HEK293 (cell line): ENCODE measurements around the gene ALDH16A1.

ENCODE experiments used
- ZNF777 ChIP-seq: fragments of 450-650 bp; formaldehyde crosslinking; IDR thresholded peaks from 2 replicates; pipeline ENCODE4 v1.5.1; 2017; ENCODE audit warnings: missing biosample characterization, missing genetic modification characterization, borderline replicate concordance
- TF ChIP-seq, protein P1 (sequence below): fragments of 450-650 bp; formaldehyde crosslinking; IDR thresholded peaks from 2 replicates; pipeline ENCODE4 v1.5.1; 2016; ENCODE audit warnings: missing biosample characterization, missing genetic modification characterization

DNA sequence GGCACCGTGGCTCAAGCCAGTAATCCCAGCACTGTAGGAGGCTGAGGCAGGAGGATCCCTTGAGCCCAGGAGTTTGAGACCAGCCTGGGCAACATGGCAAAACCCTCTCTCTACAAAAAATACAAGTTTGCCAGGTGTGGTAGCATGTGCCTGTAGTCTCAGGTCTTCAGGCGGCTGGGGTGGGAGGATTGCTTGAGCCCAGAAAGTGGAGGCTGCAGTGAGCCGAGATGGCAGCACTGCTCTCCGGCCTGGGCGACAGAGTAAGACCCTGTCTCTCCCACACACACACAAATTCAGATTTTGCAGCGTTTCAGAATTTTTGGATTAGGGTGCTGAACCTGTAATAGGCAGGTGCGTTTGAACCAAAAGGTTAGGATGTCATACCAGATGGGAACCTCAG is 45.5 kb downstream of the ALDH16A1 start:
- TF ChIP-seq, protein P1, sequence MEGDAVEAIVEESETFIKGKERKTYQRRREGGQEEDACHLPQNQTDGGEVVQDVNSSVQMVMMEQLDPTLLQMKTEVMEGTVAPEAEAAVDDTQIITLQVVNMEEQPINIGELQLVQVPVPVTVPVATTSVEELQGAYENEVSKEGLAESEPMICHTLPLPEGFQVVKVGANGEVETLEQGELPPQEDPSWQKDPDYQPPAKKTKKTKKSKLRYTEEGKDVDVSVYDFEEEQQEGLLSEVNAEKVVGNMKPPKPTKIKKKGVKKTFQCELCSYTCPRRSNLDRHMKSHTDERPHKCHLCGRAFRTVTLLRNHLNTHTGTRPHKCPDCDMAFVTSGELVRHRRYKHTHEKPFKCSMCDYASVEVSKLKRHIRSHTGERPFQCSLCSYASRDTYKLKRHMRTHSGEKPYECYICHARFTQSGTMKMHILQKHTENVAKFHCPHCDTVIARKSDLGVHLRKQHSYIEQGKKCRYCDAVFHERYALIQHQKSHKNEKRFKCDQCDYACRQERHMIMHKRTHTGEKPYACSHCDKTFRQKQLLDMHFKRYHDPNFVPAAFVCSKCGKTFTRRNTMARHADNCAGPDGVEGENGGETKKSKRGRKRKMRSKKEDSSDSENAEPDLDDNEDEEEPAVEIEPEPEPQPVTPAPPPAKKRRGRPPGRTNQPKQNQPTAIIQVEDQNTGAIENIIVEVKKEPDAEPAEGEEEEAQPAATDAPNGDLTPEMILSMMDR (tag by site-specific recombination): no peak
- TF ChIP-seq ZNF777: no peak
